Kasumi-1 (cell line): ENCODE results near the gene AP3B1.
"Not testable (repeated sequence)": the region's sequence is repeated elsewhere in the genome, so short reads cannot be mapped to it uniquely, and the experiment has no call there.

ENCODE experiments used
- DNase-seq, 2 experiments: peaks; one replicate each; lab custom pipeline; 2025; lab: John Stamatoyannopoulos, UW

AP3B1 gene

GRCh38 chr5:78137290-78137689 lies 157.2 kb downstream of the AP3B1 start:
- DNase-seq: no peak

- DNase-seq: no peak
Observed at GRCh38 chr5:78133423-78133822, 161.1 kb downstream of the AP3B1 start.

- DNase-seq: no peak
Observed at GRCh38 chr5:78132507-78132906, 162.0 kb downstream of the AP3B1 start.

- DNase-seq: no peak
Observed at GRCh38 chr5:78129597-78129996, 164.9 kb downstream of the AP3B1 start.

- DNase-seq: peak; percentile 13 to 23
Observed at GRCh38 chr5:78127875-78128274, 166.6 kb downstream of the AP3B1 start.

- DNase-seq: no peak
Observed at GRCh38 chr5:78126536-78126935, 168.0 kb downstream of the AP3B1 start.

- no peak for DNase-seq
Observed at GRCh38 chr5:78116167-78116566, 178.3 kb downstream of the AP3B1 start.

- DNase-seq: no peak
Observed at GRCh38 chr5:78113689-78114264, 180.7 kb downstream of the AP3B1 start.

- no peak for DNase-seq
Observed at GRCh38 chr5:78112931-78113330, 181.6 kb downstream of the AP3B1 start.

- DNase-seq: no peak
Observed at GRCh38 chr5:78109891-78110324, 184.6 kb downstream of the AP3B1 start.

- DNase-seq: no peak
Observed at GRCh38 chr5:78108564-78108963, 185.9 kb downstream of the AP3B1 start.

GRCh38 chr5:78103232-78103918 lies 191.1 kb downstream of the AP3B1 start:
- no peak for DNase-seq

GRCh38 chr5:78102500-78102899 lies 192.0 kb downstream of the AP3B1 start:
- DNase-seq: no peak

- DNase-seq: no peak
Observed at GRCh38 chr5:78095125-78095524, 199.4 kb downstream of the AP3B1 start.

- no peak for DNase-seq
Observed at GRCh38 chr5:78090002-78090401, 204.5 kb downstream of the AP3B1 start.

GRCh38 chr5:78078858-78079257 lies 215.6 kb downstream of the AP3B1 start:
- no peak for DNase-seq

- DNase-seq: no peak
Observed at GRCh38 chr5:78077369-78078068, 217.0 kb downstream of the AP3B1 start.

- DNase-seq: no peak
Observed at GRCh38 chr5:78076351-78076750, 218.1 kb downstream of the AP3B1 start.

- DNase-seq: no peak
Observed at GRCh38 chr5:78075301-78075700, 219.2 kb downstream of the AP3B1 start.

- DNase-seq: not testable (repeated sequence)
Observed at GRCh38 chr5:78070691-78071090, 223.8 kb downstream of the AP3B1 start.

GRCh38 chr5:78067581-78067980 lies 226.9 kb downstream of the AP3B1 start:
- not testable (repeated sequence) for DNase-seq

GRCh38 chr5:78066722-78067121 lies 227.8 kb downstream of the AP3B1 start:
- DNase-seq: not testable (repeated sequence)

GRCh38 chr5:78065663-78066062 lies 228.8 kb downstream of the AP3B1 start:
- no peak for DNase-seq
